ENCODE results near the gene SINHCAF.

- TF ChIP-seq POLR2A (IDR thresholded peaks at IDR 0.05; ENCODE audit: low read depth) = no peak
- TF ChIP-seq, protein P1, sequence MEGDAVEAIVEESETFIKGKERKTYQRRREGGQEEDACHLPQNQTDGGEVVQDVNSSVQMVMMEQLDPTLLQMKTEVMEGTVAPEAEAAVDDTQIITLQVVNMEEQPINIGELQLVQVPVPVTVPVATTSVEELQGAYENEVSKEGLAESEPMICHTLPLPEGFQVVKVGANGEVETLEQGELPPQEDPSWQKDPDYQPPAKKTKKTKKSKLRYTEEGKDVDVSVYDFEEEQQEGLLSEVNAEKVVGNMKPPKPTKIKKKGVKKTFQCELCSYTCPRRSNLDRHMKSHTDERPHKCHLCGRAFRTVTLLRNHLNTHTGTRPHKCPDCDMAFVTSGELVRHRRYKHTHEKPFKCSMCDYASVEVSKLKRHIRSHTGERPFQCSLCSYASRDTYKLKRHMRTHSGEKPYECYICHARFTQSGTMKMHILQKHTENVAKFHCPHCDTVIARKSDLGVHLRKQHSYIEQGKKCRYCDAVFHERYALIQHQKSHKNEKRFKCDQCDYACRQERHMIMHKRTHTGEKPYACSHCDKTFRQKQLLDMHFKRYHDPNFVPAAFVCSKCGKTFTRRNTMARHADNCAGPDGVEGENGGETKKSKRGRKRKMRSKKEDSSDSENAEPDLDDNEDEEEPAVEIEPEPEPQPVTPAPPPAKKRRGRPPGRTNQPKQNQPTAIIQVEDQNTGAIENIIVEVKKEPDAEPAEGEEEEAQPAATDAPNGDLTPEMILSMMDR (IDR thresholded peaks at IDR 0.05) = no peak
- TF ChIP-seq EP300 (IDR thresholded peaks at IDR 0.05) = no peak
These were observed 12.0 kb upstream of the SINHCAF start for GRCh38 chr12:31337952-31338351.

Measured in esophagus muscularis mucosa (tissue), 4 donors.